GM19035 (cell line): ENCODE measurements around the gene NT5E.
"Not testable (repeated sequence)": the region's sequence is repeated elsewhere in the genome, so short reads cannot be mapped to it uniquely, and the experiment has no call there.

ENCODE experiments used
- ATAC-seq: cut with Tn5 transposase; IDR thresholded peaks from one replicate; pipeline ENCODE4 v1.9.1; 2021; ENCODE audit not compliant: unreplicated experiment

The NT5E gene

GRCh38 chr6:85449818-85450759, at the start of gene NT5E:
Gene NT5E, plus strand, starts transcription at chr6:85450083. Its CDS starts 57 bp downstream, at chr6:85450140.
- ATAC-seq = peak; percentile 86

GRCh38 chr6:85400331-85400730, 49.6 kb upstream of the NT5E start:
- ATAC-seq = no peak

DNA sequence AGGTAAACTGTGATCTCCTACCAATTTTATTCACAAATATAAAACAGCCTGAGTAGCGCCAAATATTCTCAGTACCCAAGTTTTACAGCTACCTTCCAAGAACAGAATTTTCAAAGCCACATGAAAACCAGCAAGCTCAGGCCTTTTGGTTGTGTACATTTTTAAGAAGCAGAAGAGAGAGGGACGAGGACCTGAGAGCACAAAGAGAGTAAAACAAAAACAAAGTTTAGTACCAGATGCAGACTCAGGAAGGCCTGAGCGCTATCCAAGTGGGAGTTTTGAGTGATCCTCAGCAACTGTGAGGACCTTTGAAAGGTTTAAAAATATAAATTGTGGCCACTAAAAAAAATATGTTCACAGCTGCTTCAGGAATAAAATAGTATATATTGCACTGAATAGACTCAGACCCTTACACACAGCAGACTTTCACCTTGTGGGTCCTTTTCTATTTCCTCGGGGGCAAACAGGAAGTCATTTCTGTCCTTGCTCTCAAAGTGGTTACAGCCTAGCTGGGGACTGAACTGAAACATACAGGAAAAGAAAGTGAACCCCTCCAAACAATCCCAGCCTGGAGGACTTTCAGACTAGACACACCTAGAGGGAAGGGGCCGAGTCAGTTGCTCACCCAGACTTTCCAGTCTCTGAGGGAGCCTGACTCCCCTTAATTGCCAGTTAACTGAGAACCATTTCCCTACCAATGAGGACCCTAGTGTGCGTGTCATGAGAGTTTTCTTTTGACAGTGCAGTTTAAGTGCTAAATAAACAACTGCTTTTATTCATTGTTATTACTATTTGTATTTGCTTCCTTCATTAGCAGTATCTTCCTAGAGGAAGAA, 48.5 kb upstream of the NT5E start:
- no peak for ATAC-seq

DNA sequence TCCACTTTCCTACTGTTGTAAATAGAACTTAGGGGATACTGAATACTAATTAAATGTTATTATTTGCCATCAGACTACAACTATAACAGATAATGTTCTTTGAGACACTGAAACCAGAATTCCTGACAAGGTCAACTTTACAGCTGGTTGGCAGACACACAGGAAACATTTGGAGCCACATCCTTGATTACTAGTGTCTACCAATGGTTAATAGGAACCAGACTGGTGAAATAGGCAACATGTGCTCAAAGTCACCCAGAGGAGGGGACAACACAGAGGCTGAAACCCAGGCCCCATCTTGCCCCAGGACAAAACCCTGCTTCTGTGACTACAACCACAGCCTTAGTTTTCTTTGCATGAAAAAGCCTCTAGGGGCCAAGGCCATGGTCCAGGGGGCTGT, 47.8 kb upstream of the NT5E start:
- ATAC-seq = no peak

DNA sequence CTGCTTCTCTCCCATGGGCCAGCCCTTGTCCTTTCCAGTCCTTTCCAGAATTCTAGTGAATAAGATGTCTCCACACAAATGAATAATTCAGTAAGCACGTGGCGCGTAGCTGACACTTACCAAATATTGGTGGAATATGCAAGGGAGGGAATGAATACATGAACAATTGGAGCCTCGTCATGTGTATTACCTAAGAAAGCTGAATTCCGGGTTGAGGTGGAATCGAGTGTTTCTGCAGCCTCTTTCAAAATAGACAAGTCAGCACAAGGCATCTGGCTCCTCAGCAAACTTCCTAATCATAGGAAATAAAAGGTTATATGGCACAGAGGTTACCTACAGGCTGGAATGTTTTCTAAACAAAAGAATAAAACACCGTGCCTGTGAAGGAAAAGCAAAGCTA, 47.0 kb upstream of the NT5E start:
- ATAC-seq = no peak

- no peak for ATAC-seq
Measured at GRCh38 chr6:85403331-85404015, 46.4 kb upstream of the NT5E start.

GRCh38 chr6:85404016-85404563, 45.8 kb upstream of the NT5E start:
- ATAC-seq = not testable (repeated sequence)

GRCh38 chr6:85404564-85405174, 45.2 kb upstream of the NT5E start:
- ATAC-seq = no peak

DNA sequence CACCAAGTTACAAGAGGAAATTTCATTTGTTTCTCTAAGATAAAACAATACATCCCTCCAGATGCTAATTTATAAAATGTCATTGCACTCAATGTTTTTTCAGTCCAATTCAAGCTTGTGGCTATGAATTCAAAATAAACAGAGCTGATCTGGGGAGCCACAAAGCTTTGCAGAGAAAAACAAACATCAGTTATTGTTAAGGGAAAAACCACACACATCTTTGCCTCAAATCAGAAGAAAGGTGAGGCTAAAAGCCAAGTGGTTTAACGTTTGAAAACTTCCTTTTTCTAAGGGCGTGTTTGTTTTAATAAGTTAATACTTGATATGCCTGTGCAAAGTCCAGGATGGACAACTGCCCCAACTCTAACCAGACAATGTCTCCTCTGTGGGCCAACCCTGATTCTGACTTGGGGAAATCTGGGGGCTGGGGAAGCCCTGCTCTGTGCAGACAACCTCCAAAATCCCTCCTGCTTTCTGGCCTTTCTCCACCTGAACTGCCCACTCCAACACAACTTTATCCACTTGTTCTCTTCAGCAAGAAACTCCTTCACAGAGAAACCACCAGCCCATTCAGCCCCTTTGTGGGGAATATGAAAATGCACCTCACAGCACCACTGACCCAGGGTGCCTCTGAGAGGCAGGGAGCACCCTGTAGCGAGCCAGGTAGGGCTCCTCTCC, 44.6 kb upstream of the NT5E start:
- no peak for ATAC-seq

DNA sequence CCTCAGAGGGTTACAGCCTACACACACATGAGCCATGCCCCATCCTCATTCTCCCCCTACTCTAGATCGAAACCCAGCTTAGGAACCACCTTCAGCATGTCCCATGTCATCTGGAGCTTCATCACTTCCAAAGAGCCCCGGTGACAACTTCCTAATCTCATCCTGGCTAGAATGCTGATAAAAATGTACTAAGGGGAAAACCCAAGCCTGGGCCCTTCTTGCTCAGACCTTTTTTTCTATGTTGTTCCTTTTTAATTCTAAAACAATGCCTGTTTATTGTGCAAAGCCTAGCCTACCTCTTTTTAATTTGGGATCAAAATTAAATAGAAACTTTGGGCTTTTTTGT, 44.1 kb upstream of the NT5E start:
- ATAC-seq = no peak

DNA sequence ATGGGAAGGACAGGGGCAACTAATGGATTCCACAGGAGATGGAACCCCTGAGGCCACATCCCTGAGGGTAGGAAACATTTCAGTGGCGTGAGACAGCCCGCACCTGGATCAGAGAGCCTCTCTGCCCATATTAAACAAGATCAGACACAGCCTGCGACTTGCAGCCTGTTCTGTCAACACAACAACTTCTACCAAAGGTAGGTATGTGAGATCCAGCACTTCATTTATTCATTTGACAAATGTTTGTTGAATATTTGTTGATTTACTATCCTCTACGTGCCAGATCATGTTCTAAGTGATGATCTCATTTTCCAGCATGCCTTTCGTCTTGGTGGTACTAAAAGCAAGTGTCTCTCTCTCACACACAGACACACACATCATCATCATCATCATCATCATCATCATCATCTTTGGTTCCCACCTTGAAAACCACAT, 43.2 kb upstream of the NT5E start:
- ATAC-seq = no peak

GRCh38 chr6:85408039-85408438, 41.8 kb upstream of the NT5E start:
- ATAC-seq = no peak

GRCh38 chr6:85412911-85413430, 36.9 kb upstream of the NT5E start:
- no peak for ATAC-seq

DNA sequence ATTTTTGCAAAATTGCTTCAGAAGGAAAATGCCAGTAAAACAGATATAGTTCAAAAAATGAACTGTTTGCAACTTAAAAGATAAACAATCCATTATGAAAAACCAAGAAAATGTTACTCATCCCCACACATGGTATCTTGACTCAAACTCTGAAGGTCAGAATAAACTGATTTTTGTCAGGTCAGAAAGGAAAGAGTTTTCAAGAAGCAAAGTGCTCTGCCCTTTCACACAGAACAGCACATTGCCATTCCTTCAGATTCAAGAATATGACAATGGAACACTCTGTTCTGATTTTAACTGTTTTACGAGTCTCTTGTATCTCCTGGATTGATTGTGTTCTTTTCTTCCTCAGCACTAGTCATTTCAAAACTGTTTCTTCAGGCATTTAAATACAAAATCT, 33.8 kb upstream of the NT5E start:
- no peak for ATAC-seq

DNA sequence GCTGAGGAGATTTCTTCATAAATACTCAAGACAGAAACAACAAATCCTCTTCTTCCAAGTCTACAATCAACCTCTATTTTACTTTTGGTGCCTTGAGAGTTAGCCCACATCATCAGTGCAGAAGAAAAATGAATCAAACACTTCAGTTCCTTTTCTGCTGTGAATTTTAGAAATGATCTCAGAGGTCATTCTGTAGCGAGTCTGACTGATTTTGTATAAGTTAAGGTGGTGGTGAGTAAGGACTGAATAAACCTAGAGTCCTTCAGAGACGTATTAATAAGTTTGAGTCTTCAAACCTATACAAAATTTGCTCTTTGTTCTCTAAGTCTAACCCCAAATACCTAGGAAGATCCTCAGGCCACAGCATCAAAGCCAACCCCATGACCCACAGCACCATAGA, 33.1 kb upstream of the NT5E start:
- no peak for ATAC-seq

- ATAC-seq = no peak
Measured at GRCh38 chr6:85417336-85417735, 32.5 kb upstream of the NT5E start.

DNA sequence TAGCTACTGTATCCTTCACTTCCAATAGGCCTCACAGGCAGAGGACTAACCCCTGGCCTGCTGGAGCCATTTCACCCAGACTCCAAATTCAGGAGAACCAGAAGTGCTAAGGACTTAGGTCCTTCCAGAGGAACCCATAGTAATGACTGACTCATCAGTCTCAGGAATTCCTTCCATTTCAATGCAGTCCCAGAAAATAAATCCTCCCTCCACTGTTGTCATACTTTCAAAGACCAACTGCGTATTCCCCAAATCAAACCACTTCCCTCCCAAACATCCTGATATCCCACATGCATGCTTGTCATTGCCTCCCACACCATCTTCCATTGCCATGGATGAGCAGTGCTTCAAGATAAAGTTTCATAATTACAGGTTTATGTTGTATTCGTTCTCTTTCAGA, 31.8 kb upstream of the NT5E start:
- ATAC-seq = no peak

GRCh38 chr6:85419046-85419759, 30.7 kb upstream of the NT5E start:
- no peak for ATAC-seq

DNA sequence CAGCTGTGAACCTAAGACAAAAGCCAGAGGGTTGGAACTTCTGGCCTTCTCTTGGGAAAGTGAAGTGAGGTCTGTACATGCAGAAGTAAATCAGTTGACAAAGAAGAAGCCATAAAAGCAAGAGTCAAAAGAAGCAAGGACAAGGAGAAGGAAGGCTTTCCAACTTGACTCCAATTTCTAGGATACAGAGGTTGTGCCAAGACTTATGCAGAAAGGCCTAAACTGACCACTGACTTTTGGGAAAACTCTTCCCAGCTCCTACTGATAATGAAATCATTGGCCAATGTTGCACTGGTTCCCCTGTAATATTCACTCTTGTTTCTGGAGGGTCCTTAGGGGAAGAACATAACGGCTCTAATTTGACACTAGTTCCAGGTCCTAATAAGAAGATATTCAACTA, 29.3 kb upstream of the NT5E start:
- no peak for ATAC-seq
